ENCODE data around the gene PDLIM4.

Gene PDLIM4

DNA sequence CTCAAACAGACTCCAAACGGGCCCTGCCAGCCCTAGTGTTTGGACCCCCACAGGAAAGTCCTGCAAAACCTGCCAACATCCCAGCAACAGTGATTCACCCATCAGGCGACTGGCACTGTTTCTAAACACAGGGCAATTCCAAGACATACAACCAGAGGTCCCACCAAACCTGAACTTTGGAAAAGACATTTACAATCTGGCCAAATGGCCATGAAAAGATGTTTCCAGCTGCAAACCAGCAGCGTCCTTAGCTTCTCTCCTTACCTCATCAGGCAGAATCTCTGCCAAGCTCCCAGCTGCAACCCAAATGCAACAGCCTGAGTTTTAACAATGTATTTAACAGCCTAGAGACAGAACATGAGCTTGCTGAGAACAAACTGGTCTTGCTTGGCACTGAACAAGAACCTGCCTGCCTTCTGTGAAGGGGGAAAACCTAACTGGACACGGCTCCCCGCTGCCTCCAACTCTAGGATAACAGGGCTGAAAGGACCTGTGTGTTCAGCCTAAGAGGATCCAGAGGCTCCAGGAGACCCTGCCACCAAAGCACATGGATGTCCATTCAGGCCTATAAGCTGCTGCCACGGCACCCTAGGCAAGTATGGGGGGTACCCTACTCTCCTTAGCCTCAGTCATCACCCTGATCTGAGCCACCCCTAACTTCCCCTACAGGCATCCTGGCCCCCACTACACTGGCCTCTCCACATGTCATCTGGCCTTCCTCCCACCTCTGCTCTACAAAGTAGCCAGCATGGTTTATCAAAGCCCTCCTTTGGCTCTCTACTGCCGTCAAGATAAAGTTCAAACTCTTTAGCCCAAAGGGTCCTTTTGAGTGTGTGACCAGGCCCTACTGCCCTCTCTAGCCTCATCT lies 35.5 kb upstream of the PDLIM4 start:
- H3K27ac ChIP-seq = no peak overlapping the region
- TF ChIP-seq, protein P1, sequence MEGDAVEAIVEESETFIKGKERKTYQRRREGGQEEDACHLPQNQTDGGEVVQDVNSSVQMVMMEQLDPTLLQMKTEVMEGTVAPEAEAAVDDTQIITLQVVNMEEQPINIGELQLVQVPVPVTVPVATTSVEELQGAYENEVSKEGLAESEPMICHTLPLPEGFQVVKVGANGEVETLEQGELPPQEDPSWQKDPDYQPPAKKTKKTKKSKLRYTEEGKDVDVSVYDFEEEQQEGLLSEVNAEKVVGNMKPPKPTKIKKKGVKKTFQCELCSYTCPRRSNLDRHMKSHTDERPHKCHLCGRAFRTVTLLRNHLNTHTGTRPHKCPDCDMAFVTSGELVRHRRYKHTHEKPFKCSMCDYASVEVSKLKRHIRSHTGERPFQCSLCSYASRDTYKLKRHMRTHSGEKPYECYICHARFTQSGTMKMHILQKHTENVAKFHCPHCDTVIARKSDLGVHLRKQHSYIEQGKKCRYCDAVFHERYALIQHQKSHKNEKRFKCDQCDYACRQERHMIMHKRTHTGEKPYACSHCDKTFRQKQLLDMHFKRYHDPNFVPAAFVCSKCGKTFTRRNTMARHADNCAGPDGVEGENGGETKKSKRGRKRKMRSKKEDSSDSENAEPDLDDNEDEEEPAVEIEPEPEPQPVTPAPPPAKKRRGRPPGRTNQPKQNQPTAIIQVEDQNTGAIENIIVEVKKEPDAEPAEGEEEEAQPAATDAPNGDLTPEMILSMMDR (conservative IDR thresholded peaks at IDR 0.05) = no peak
- no peak for TF ChIP-seq ZFX (IDR thresholded peaks at IDR 0.05)

DNA sequence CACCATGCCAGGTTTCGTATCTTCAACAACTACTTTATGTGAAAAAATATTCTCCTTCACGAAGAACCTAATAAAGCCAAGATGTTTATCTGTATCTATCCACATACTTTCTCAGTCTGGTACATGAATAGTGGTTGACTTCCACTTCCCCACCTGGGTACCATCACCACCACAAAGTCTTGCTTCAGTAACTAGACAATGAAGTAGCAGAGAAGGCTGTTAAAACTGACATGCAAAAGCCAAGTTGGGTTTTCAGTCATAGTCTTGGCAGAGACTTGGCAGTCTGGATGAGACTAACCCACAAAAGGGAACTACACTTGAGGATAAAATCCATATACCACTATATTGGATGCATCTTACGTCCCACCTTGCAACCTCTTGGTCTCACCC lies 34.9 kb upstream of the PDLIM4 start:
- no peak overlapping the region for H3K27ac ChIP-seq
- no peak for TF ChIP-seq ZFX (IDR thresholded peaks at IDR 0.05)
- TF ChIP-seq, protein P1 (conservative IDR thresholded peaks at IDR 0.05) = no peak

DNA sequence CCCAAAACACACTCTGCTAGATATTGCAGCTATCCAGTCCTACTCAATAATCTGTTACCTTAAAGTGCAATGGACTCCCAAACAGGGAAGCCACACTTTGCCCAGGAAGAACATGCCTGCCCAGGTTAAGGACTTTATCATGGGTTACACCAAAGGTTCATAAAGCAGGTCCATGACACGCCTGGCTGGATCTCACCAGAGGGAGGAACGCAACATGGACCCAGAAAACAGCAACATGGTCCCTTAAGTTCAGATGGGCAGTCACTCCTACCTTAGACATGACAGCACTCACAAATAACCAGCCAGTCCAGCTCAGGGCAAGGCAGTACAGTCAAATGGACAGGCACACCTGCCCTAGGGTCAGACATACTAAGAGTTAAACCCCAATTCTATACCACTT lies 33.6 kb upstream of the PDLIM4 start:
- no peak for TF ChIP-seq ZFX (IDR thresholded peaks at IDR 0.05)
- TF ChIP-seq, protein P1 (conservative IDR thresholded peaks at IDR 0.05) = no peak
- H3K27ac ChIP-seq = no peak overlapping the region

DNA sequence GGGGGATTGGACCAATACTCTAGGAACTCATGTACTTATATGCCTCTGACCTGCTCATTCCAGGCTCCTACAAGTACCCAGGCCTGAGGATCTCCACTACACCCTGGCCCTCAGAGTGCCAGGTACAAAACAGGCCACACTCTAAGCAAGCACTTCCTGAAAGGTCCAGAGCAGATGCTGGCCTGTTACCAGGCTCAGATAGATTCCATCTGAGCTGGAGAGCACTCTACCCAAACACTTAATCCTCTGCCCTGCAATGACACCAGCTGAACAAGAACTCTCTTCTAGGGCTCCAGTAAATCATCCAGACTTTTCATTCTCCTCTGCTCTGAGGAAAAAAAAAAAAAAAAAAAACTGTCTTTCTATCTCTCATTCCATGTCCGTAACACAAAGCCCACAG lies 32.8 kb upstream of the PDLIM4 start:
- TF ChIP-seq, protein P1 (conservative IDR thresholded peaks at IDR 0.05) = no peak
- TF ChIP-seq ZFX (IDR thresholded peaks at IDR 0.05) = no peak
- H3K27ac ChIP-seq = no peak overlapping the region

DNA sequence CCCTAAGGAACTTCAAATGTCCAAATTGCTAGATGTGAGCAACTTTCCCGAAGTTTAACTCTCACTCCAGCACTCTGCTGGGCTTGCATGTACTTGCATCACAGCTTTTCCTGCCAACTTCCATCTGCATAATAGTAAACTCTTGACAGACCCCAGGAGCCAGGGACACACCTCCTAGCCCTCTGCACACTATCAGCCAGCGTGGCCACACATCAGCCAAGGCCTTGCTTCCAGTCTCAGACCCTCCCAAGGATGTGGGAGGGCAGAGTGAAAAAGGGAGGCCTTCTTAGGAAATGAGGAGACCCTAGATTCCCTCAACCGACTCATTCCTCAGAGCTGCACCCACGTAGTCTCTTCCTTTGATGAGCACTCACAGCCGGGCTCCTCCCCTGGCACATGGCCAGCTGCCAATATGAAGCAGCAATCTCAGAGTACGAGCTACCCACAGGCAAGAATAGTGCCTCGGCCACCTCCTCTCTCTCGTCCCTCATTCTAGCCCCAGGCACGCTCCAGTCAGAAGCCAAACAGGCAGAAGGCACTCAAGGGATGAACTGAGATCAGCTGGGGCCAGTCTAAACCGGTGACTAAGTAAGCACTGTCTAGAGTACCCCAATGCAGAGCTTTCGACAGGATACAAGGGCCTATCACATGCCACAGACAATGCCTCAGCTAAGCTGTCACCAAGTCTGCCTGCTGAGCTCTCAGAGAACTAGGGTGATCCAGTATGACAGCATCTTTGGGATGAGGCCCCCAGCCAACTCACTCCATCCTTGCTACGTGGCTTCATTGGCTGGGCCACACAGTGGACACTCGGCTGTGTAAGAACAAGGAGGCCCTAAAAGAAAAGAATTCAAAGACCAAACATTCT lies 32.1 kb upstream of the PDLIM4 start:
- H3K27ac ChIP-seq = no peak overlapping the region
- TF ChIP-seq, protein P1 (conservative IDR thresholded peaks at IDR 0.05) = no peak
- no peak for TF ChIP-seq ZFX (IDR thresholded peaks at IDR 0.05)

DNA sequence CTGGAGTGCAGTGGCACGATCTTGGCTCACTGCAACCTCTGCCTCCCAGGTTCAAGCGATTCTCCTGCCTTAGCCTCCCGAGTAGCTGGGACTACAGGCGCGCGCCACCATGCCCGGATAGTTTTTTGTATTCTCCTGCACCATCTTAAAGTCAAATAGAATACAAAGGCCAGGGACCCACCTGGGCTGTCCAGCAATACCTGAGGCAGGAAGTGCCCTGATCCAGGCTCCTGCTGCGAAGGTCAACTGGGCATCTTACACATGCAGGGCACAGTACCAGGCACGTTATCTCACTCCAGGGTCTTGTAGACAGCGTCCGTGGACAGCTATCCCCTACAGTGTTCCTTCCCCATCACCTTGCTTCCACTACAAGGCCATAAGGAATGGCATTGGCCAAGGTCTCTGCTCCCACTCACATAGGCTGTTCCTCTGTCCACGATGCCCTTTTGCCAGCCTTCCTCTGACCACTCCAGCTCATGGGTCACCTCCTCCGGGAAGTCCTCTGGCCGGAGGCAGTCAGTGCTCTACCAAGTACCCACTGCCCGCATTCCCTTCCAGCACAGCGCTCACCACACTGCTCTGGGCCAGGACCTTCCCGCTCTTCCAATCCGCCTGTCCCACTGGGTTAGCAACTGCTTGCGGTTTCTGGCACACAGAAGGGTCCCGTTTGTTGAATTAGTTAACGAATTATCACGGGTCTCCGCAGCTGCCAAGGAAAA lies 30.8 kb upstream of the PDLIM4 start:
- peak overlapping the region; percentile 75 for H3K27ac ChIP-seq
- TF ChIP-seq, protein P1 (conservative IDR thresholded peaks at IDR 0.05) = no peak
- no peak for TF ChIP-seq ZFX (IDR thresholded peaks at IDR 0.05)
